GM12892 (cell line): Measurements from ENCODE around the gene KCTD14.

Source experiments
- POLR2A ChIP-seq: IDR thresholded peaks from 2 replicates; pipeline ENCODE4 v1.6.1; 2011; ENCODE audit warnings: low read depth, low read length, control low read depth
- POLR2AphosphoS5 ChIP-seq: IDR thresholded peaks from 2 replicates; pipeline ENCODE4 v1.6.1; 2011; ENCODE audit warnings: low read depth, low read length, control low read depth
- TAF1 ChIP-seq: IDR thresholded peaks from 2 replicates; pipeline ENCODE4 v1.6.1; 2011; ENCODE audit warnings: low read depth, mild to moderate bottlenecking, control low read depth, low read length, borderline replicate concordance

GRCh38 chr11:78037825-78038620 is 14.9 kb upstream of the KCTD14 start:
- TF ChIP-seq POLR2A (no peak), TAF1 (no peak), POLR2AphosphoS5 (no peak)
